ENCODE results near the gene ADAMTS3. TPM values are rescaled to one million over a fixed set of nuclear protein-coding genes. Genes with fewer than 3 reads are reported as not detected.

ADAMTS3 gene
- 9.9 TPM for total RNA-seq (ENCODE audit: insufficient read depth, low replicate concordance)

- peak; percentile 86 for DNase-seq (ENCODE audit: low spot score)
These were observed at the start of gene ADAMTS3 for GRCh38 chr4:72568959-72569718. ADAMTS3 (minus strand) TSS chr4:72569221; CDS start chr4:72568762, 459 bp downstream.

DNA sequence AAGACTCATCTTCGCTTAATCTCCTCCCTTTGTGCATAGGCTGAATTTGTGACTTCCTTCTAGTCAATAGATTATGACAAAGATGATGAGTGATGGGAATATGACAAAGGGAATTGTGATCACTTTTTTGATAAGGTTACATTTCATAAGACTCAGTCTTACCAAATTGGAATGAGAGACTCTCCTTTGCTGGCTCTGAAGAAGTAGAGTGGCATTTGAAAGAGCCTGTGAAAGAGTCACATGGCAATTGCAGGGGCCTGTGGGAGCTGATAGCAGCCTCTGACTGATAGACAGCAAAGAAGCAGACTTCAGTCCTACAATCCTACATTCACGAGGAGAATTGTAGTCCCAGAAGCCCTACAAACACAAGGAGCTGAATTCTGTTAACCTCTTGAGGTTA, 44.9 kb upstream of the ADAMTS3 start:
- no peak for DNase-seq (ENCODE audit: low spot score)

GRCh38 chr4:72606751-72607150, 37.7 kb upstream of the ADAMTS3 start:
- no peak for DNase-seq (ENCODE audit: low spot score)

DNA sequence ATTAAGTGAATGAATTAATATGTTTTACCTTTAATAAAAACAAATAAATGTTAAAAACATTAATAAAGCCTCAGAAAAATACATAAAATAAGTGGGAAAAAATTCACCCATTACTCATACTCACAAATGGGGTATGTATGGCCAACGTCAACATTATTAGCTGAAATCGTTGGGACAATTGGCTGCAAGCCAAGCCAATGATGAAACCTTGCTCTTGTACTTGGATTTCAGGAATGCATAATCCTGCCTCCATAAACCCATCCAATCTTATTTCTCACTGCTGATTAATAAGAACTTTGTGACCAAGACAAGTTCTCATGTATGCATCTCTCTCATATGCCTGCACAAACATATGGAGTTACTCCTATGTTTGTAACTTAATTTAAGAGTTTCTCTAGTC, 35.3 kb upstream of the ADAMTS3 start:
- no peak for DNase-seq (ENCODE audit: low spot score)

DNA sequence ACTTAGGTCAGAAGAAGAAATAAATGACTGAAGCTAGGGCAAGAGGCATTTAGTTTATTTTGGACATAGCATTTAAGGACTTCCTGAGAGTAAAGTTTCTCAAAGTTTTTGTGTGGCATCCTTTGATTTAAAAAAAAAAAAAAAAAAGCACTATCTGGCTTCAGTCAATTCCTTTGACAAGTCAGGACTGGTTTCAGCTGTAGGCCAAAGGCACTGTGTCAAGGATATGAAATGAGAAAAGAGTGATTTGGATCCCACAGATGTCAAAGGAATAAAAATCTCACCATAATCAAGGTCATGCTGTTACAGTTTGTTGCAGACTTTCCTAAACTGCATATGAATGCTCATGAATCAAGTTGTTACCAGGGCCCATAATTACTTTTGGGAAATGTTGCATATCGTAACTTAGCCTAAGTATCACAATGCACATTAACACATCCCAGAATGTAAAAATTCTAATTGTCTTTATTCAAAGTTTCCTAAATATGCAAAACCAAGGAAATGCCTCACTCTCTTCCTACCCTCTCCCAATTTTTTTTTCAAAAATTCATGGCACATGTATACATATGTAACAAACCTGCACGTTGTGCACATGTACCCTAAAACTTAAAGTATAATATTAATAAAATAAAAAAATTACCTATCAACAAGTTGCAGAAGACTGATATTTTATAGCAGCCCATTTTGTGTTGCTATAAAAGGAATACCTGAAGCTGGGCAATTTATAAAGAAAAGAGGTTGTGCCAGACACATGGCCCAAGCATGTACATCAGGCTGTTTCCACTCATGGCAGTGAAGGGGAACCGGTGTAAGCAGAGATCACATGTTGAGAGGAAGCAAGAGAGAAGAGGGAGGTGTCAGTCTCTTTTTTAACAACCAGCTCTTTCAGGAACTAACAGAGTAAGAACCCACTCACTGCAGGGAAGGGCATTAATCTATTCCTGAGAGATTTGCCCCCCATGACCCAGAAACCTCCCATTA, 33.7 kb upstream of the ADAMTS3 start:
- DNase-seq (ENCODE audit: low spot score): peak; percentile 9

DNA sequence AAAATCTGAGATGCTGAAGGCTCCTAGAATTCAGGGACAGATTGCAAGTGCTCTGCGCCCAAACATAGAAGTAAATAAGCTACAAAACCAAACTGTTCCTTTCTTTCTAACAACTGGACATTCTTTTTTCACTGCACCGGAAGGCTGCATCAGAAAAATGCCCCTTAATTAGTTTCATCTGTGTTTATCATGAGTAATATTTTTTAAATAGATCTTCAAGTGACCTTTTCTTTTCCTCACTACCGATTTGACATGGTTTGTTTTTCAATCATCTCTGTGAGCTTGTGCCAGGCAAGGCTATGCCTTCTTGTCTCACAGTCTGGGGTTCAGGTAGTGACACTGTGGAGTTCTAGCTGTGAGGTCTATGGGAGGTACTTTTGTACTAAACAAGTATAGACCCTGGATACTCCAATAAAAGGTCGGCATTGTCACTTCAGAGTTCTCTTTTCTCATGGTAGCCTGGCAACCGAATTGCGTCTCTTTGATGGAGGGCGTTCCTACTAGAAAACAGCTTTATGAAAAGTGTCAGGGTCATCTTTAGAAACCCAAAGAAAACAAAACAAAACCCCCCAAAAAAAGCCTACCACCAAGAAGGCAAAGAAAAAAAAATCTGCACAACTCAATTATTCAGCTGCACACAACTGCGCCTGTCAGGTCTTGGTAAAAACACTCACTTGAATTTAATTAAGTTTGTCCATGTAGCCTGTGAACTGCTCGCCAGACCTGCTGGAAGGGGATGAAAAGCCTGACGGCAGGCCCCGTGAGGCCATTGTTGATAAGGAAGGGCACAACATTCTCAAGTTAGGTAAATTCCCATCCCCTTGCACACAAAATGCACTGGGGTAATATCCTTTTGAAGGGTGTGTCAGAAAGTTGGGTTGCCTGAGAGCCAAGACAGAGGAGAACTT, 22.8 kb upstream of the ADAMTS3 start:
- no peak for DNase-seq (ENCODE audit: low spot score)

DNA sequence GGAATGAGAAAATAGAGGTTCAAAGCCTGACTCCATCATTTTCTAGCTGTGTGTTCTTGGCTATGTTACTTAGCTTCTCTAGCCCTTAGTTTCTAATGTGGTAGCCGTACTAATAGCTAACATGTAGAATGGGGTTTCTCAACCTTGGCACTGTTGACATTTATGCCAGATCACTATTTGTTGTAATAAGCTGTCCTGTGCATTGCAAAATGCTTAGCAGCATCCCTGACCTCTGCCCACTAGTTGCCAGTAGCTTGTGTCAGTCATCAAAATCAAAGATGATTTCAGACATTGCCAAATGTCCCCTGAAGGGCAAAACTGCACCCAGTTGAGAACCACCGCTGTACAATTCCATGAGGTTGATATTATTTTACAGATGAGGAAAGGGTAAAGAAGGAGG, 18.3 kb upstream of the ADAMTS3 start:
- no peak for DNase-seq (ENCODE audit: low spot score)

GRCh38 chr4:72582853-72583252, 13.8 kb upstream of the ADAMTS3 start:
- no peak for DNase-seq (ENCODE audit: low spot score)

GRCh38 chr4:72577211-72577610, 8.2 kb upstream of the ADAMTS3 start:
- no peak for DNase-seq (ENCODE audit: low spot score)

- DNase-seq (ENCODE audit: low spot score): no peak
These were observed 2.3 kb upstream of the ADAMTS3 start for GRCh38 chr4:72571337-72571736.

- no peak for DNase-seq (ENCODE audit: low spot score)
These were observed 756 bp upstream of the ADAMTS3 start for GRCh38 chr4:72569719-72570235.

DNA sequence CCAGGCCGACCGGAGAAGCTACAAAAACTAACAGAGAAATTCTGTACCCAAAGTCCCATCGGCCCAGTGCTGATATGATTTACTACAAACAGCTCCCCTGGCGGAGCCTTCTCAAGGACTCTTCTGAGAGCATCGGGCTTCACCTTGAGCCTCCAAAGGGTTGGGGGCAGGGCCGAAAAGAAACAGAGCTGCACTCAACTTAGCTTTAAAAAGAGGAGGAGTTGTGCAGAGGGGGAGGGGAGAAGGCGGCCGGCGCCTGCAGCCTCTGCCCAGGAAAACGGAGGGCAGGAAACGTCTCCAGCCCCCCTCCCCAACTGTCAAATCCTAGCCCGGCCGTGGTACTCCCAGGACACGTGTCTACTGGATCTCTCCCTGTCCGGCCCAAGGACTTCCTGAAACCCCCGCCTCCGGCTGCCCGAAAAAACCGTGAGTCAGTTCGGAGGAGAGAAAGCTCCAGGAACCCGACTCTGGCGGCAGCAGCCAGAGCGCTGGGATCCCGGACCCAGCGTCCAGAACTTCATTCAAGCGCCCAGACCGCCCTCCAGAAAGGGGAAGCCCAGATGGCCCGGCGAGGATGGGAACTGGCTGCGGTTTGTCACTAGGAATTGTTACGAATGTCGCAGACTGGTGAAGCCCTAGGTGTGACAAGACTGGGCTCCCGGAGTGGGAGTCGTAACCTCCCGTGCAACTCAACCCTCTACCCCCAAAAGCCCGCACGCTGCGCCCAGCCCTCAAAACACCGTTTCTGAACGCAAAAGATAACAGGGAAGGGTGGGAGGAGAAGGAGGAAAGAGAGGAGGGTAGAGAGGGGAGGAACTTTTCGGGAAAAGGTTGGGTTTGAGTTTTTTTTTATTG, 973 bp downstream of the ADAMTS3 start:
- DNase-seq (ENCODE audit: low spot score): peak; percentile 92

- no peak for DNase-seq (ENCODE audit: low spot score)
These were observed 2.0 kb downstream of the ADAMTS3 start for GRCh38 chr4:72567036-72567435.

GRCh38 chr4:72566464-72566972, 2.5 kb downstream of the ADAMTS3 start:
- DNase-seq (ENCODE audit: low spot score): no peak

DNA sequence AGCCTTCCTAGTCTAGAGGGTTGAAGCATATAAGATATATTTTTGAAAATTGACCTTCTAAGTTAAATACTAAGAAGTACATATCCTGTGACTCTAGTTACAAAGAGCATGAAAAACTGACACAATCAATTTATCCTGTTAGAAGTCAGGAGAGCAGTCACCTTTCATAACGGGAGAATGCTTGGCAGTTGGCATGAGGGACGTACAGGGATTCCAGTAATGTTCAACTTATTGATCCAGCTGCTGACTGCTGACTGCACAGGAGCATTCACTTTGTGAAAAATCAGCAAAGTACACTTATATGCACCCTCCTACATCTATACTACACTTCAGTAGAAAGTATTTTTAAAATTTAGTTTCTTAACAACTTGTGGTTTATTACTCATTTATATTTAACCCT, 4.2 kb downstream of the ADAMTS3 start:
- DNase-seq (ENCODE audit: low spot score): no peak

DNA sequence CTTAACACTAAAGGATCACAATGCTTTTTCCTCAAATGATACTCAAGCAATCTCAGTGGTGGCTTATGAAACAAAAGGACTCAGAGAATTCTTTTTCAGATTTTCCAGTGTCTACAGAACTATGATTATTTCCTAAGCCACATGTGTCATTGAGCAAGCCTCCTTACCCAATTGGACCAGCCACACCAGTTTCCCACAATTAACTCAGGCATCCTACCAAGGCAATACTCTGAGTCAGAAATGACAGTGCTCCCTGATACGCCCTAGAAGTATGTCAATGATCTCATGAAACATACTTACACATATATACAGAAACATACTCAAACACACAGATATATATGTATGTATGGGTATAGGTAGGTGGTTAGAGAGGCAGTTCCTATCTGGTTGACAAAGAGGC, 4.8 kb downstream of the ADAMTS3 start:
- no peak for DNase-seq (ENCODE audit: low spot score)

GRCh38 chr4:72558655-72559054, 10.4 kb downstream of the ADAMTS3 start:
- DNase-seq (ENCODE audit: low spot score): no peak

- DNase-seq (ENCODE audit: low spot score): no peak
These were observed 12.0 kb downstream of the ADAMTS3 start for GRCh38 chr4:72557021-72557420.

- no peak for DNase-seq (ENCODE audit: low spot score)
These were observed 13.6 kb downstream of the ADAMTS3 start for GRCh38 chr4:72555377-72555831.
